HG02938 (cell line): ENCODE results near the gene ADAMTS3.

ENCODE experiments used
- ATAC-seq: cut with Tn5 transposase; IDR thresholded peaks from one replicate; pipeline ENCODE4 v1.9.1; 2021; ENCODE audit warnings: mild to moderate bottlenecking, moderate library complexity; ENCODE audit not compliant: unreplicated experiment

The ADAMTS3 gene

DNA sequence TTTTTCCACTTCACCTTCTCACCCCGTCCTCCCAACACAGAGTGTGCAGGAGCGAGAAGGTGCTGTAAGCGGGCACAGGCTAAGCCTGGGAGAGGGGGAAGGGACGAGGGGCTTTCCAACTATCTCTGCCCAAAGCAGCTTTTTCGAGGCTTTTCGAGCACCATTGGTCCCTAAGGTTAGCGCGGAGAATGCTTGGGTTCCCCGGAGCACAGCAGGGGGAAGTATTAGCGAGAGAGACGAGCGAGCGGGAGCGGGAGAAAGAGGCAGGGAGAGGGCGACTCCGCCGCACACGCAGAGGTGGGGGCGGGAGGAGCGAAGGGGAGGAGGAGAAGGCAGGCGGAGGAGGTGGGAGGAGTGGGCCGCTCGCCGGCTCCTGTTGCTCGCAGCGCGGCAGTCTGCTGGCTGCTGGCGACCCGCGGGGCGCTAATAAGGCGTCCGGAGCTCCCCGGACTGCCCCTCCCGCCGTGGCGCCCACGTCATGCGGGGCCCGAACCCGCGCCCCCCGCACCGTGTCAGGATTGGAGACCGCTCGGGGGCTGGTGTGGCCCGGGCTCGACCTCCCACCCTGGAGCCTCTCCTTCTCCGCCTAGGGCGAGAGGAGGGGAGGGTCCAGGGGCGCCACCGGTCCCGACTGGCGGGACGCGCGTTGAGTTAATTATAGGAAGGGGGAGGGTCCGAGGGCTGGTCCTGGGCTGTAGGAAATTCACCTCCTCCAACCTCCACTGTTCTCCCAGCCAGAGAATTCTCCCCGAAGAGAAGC is at the start of gene ADAMTS3:
TSS of gene ADAMTS3 (minus strand) at position 263 of the 760 bp plus-strand sequence. CDS start 459 bp downstream, outside the sequence.
- no peak for ATAC-seq

DNA sequence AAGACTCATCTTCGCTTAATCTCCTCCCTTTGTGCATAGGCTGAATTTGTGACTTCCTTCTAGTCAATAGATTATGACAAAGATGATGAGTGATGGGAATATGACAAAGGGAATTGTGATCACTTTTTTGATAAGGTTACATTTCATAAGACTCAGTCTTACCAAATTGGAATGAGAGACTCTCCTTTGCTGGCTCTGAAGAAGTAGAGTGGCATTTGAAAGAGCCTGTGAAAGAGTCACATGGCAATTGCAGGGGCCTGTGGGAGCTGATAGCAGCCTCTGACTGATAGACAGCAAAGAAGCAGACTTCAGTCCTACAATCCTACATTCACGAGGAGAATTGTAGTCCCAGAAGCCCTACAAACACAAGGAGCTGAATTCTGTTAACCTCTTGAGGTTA is 44.9 kb upstream of the ADAMTS3 start:
- ATAC-seq: no peak

DNA sequence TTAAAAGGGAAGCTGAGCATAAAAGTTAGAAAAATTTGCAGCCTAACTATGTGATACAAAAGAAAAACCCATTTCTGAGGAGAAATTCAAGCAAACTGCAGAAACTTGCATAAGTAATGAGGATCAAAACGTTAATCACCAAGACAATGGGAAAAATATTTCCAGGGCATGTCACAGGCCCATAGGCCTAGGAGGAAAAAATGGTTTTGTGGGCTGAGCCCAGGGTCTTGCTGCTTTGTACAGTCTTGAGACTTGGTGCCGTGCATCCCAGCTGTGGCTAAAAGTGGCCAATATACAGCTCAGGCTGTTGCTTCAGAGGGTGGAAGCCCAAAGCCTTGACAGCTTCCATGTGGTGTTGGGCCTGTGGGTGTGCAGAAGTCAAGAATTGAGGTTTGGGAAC is 37.7 kb upstream of the ADAMTS3 start:
- no peak for ATAC-seq

DNA sequence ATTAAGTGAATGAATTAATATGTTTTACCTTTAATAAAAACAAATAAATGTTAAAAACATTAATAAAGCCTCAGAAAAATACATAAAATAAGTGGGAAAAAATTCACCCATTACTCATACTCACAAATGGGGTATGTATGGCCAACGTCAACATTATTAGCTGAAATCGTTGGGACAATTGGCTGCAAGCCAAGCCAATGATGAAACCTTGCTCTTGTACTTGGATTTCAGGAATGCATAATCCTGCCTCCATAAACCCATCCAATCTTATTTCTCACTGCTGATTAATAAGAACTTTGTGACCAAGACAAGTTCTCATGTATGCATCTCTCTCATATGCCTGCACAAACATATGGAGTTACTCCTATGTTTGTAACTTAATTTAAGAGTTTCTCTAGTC is 35.3 kb upstream of the ADAMTS3 start:
- ATAC-seq: no peak

DNA sequence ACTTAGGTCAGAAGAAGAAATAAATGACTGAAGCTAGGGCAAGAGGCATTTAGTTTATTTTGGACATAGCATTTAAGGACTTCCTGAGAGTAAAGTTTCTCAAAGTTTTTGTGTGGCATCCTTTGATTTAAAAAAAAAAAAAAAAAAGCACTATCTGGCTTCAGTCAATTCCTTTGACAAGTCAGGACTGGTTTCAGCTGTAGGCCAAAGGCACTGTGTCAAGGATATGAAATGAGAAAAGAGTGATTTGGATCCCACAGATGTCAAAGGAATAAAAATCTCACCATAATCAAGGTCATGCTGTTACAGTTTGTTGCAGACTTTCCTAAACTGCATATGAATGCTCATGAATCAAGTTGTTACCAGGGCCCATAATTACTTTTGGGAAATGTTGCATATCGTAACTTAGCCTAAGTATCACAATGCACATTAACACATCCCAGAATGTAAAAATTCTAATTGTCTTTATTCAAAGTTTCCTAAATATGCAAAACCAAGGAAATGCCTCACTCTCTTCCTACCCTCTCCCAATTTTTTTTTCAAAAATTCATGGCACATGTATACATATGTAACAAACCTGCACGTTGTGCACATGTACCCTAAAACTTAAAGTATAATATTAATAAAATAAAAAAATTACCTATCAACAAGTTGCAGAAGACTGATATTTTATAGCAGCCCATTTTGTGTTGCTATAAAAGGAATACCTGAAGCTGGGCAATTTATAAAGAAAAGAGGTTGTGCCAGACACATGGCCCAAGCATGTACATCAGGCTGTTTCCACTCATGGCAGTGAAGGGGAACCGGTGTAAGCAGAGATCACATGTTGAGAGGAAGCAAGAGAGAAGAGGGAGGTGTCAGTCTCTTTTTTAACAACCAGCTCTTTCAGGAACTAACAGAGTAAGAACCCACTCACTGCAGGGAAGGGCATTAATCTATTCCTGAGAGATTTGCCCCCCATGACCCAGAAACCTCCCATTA is 33.7 kb upstream of the ADAMTS3 start:
- ATAC-seq: no peak

DNA sequence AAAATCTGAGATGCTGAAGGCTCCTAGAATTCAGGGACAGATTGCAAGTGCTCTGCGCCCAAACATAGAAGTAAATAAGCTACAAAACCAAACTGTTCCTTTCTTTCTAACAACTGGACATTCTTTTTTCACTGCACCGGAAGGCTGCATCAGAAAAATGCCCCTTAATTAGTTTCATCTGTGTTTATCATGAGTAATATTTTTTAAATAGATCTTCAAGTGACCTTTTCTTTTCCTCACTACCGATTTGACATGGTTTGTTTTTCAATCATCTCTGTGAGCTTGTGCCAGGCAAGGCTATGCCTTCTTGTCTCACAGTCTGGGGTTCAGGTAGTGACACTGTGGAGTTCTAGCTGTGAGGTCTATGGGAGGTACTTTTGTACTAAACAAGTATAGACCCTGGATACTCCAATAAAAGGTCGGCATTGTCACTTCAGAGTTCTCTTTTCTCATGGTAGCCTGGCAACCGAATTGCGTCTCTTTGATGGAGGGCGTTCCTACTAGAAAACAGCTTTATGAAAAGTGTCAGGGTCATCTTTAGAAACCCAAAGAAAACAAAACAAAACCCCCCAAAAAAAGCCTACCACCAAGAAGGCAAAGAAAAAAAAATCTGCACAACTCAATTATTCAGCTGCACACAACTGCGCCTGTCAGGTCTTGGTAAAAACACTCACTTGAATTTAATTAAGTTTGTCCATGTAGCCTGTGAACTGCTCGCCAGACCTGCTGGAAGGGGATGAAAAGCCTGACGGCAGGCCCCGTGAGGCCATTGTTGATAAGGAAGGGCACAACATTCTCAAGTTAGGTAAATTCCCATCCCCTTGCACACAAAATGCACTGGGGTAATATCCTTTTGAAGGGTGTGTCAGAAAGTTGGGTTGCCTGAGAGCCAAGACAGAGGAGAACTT is 22.8 kb upstream of the ADAMTS3 start:
- ATAC-seq: no peak

DNA sequence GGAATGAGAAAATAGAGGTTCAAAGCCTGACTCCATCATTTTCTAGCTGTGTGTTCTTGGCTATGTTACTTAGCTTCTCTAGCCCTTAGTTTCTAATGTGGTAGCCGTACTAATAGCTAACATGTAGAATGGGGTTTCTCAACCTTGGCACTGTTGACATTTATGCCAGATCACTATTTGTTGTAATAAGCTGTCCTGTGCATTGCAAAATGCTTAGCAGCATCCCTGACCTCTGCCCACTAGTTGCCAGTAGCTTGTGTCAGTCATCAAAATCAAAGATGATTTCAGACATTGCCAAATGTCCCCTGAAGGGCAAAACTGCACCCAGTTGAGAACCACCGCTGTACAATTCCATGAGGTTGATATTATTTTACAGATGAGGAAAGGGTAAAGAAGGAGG is 18.3 kb upstream of the ADAMTS3 start:
- ATAC-seq: no peak

DNA sequence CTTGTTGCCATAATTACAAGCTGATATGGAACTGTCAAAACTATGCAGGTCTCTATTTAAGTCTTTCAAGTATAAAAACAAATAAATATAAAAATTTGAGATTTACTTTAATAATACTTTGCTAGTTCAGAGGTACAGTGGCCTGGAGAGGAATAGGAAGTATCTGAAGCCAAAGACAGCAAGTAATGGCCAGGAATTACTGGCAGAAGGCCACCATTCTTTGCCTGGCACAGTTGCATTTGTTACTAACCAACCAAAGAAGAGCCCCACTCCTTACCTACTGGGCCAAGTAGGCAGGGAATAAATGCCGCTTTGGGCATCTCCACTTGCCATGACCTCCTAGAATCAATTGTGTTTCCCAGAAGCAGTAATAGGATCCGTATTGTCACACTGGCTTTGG is 13.8 kb upstream of the ADAMTS3 start:
- no peak for ATAC-seq

DNA sequence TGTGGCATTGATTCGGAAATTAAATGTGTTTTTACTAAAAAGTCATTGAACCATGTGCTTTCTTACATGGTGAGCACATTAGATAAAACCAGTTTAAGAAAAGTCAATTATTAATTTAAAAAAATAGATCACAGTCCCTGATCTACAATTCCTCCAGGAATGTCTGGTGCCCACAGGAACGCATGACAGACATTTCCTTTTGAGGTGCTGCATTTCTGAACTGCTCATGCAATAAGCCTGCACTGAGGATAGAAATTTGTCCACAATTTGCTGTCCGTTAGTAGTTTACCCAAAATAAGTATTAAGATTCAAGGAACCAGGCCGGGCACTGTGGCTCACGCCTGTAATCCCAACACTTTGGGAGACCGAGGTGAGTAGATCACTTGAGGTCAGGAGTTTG is 8.2 kb upstream of the ADAMTS3 start:
- no peak for ATAC-seq

DNA sequence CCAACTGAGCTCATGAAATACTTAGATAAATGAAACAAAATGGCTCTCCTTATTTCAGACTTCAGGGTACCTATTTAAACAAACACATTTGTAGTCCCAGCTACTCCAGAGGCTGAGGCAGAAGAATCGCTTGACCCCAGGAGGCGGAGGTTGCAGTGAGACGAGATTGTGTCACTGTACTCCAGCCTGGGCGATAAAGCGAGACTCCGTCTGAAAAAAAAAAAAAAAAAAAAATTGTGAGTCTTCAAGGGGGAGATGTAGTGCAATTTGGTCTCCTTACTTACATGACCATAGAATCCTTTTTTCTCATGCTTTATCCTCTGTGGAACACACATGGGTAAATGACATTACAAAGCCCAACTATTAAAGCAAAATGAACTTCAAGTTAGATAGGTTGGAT is 2.3 kb upstream of the ADAMTS3 start:
- no peak for ATAC-seq

GRCh38 chr4:72569719-72570235 is 756 bp upstream of the ADAMTS3 start:
- ATAC-seq: no peak

GRCh38 chr4:72567821-72568675 is 973 bp downstream of the ADAMTS3 start:
- no peak for ATAC-seq

DNA sequence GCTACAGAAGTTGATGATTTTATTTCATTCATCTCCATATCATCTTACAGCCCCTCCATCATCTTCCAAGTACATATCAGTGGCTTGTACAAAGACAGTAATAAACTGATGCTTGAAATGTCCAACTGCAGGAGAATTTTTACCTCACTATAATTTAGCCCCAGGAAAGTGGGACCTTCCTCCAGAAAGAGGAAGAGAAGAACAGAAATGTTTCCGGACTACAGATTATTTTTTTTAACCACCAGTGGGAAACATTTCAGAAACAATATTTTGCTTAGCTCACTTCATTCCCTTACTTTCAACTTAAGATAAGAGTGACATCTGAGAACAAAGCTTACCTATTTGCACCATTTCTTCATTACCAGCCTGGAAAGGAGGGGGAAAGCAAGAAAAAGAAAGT is 2.0 kb downstream of the ADAMTS3 start:
- no peak for ATAC-seq

- no peak for ATAC-seq
Measured at GRCh38 chr4:72566464-72566972, 2.5 kb downstream of the ADAMTS3 start.

- ATAC-seq: no peak
Measured at GRCh38 chr4:72564789-72565188, 4.2 kb downstream of the ADAMTS3 start.

- no peak for ATAC-seq
Measured at GRCh38 chr4:72564184-72564583, 4.8 kb downstream of the ADAMTS3 start.

GRCh38 chr4:72558655-72559054 is 10.4 kb downstream of the ADAMTS3 start:
- ATAC-seq: no peak

DNA sequence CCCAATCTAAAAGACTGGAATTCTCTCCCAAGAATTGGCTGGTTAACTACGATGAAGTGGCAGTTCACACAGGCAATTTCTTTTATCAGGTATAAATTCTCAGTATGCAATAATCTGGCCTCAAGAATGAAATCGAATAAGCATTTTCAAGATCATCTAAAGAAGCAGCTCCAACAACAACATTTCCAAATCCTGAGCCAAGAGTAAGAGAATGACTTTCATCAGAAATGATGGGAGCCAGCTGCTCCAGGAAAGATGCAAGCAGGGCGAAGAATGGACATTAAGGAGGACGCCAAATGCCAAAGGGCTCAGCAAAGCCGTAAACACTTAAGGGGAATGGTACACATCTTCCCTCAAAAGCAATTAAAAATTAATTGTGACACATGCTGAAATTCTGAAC is 12.0 kb downstream of the ADAMTS3 start:
- ATAC-seq: no peak

DNA sequence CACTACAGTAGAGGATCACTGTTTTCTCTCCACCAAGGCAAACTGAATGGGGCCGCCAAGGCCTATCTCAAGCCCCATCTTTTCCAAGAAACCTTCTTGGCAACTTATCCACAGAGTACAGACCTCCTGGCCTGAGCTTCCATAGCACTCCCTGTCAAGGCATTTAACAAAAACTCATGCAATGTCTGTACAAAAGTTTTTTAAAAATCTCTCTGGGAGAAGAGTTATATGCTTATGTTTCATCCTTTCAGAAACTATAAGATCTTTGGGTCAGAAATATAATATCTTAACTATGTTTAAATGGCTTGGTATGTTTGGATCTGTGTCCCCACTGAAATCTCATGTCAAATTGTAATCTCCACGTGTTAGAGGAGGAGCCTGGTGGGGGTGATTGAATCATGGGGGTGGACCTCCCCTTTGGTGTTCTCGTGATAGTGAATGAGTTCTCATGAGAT is 13.6 kb downstream of the ADAMTS3 start:
- ATAC-seq: no peak
